Measurements from ENCODE around the gene ABHD16B. TPM values are rescaled to one million over a fixed set of nuclear protein-coding genes. Genes with fewer than 3 reads are reported as not detected.

The ABHD16B gene
- total and polyA plus RNA-seq, 2 experiments from 2014 or later = not detected

- Histone ChIP-seq H3K9me2 (ENCODE audit: insufficient read depth) (no peaks in the 10 kb centered on the region), H3K27ac (ENCODE audit: low read depth) (peak overlapping the region; percentile 78; the same call in 1 of the 2 replicates), H3F3A (replicated peaks; ENCODE audit: low read depth) (peaks cover 17% of the 10 kb centered on the region), H3K36me3 (ENCODE audit: insufficient read depth) (no peaks in the 10 kb centered on the region), H3K27me3 (ENCODE audit: insufficient read depth) (no peaks in the 10 kb centered on the region), H3K4me2 (peak overlapping the region; percentile 73), H4K20me1 (replicated peaks; ENCODE audit: insufficient read depth) (no peaks in the 10 kb centered on the region), H3K79me2 (replicated peaks; ENCODE audit: insufficient read depth) (no peaks in the 10 kb centered on the region), H3K4me1 (ENCODE audit: insufficient read depth) (peaks cover 51% of the 10 kb centered on the region), H2AFZ (no peak overlapping the region), H3K4me3 (peak overlapping the region; percentile 37; the same call in 1 of the 2 replicates)
- Mint-ChIP-seq H3K36me3 (ENCODE audit: low read depth) (peaks cover 7% of the 10 kb centered on the region), H3K9me3 (no peaks in the 10 kb centered on the region), H3K27ac (peak overlapping the region; percentile 70), H3K4me3 (0 out of 3 replicates have a peak overlapping the region, but pooled peaks have one; percentile 24), H3K4me1 (peaks cover 47% of the 10 kb centered on the region), H3K27me3 (ENCODE audit: insufficient read depth, low read depth, poor library complexity) (peaks cover 21% of the 10 kb centered on the region)
- TF ChIP-seq ZNF114 (CRISPR knock-in tag; IDR thresholded peaks at IDR 0.05) = no peak
- TF ChIP-seq ETS1 (IDR thresholded peaks at IDR 0.05) = no peak
- TF ChIP-seq CTCF (conservative IDR thresholded peaks at IDR 0.05; ENCODE audit: low read depth in 2 of 2) = no peak
- TF ChIP-seq ZNF462 (CRISPR knock-in tag; IDR thresholded peaks at IDR 0.05) = no peak
- TF ChIP-seq ZNF331 (CRISPR knock-in tag; IDR thresholded peaks at IDR 0.05; ENCODE audit: low read depth) = no peak
- no peak for TF ChIP-seq NANOG (IDR thresholded peaks at IDR 0.05; ENCODE audit: borderline replicate concordance)
- TF ChIP-seq POLR2AphosphoS5 (IDR thresholded peaks at IDR 0.05; ENCODE audit: low read depth) = no peak
- TF ChIP-seq STAT1 (IDR thresholded peaks at IDR 0.05; ENCODE audit: unreplicated experiment) = no peak
- TF ChIP-seq JUNB (IDR thresholded peaks at IDR 0.05; ENCODE audit: unreplicated experiment) = no peak
- ATAC-seq (no peak), DNase-seq (ENCODE audit: low spot score) (no peak)
These were observed 3.4 kb upstream of the ABHD16B start for GRCh38 chr20:63857764-63858392.
